ENCODE results near the gene KIR2DL3.
"Not testable (repeated sequence)": the region's sequence is repeated elsewhere in the genome, so short reads cannot be mapped to it uniquely, and the experiment has no call there.

KIR2DL3 gene

GRCh38 chr19:54738306-54738705, at the start of gene KIR2DL3:
KIR2DL3 (plus strand) TSS chr19:54738513; CDS start chr19:54738546, 33 bp downstream.
- DNase-seq (ENCODE audit: low spot score): not testable (repeated sequence)

GRCh38 chr19:54691582-54692297, 46.6 kb upstream of the KIR2DL3 start:
- no peak for DNase-seq (ENCODE audit: low spot score)

- no peak for DNase-seq (ENCODE audit: low spot score)
Measured at GRCh38 chr19:54692298-54692615, 46.1 kb upstream of the KIR2DL3 start.

- DNase-seq (ENCODE audit: low spot score): no peak
Measured at GRCh38 chr19:54694648-54695047, 43.7 kb upstream of the KIR2DL3 start.

GRCh38 chr19:54696117-54696548, 42.2 kb upstream of the KIR2DL3 start:
- no peak for DNase-seq (ENCODE audit: low spot score)

GRCh38 chr19:54696766-54697165, 41.5 kb upstream of the KIR2DL3 start:
- no peak for DNase-seq (ENCODE audit: low spot score)

- not testable (repeated sequence) for DNase-seq (ENCODE audit: low spot score)
Measured at GRCh38 chr19:54697716-54698115, 40.6 kb upstream of the KIR2DL3 start.

GRCh38 chr19:54704928-54705327, 33.4 kb upstream of the KIR2DL3 start:
- no peak for DNase-seq (ENCODE audit: low spot score)

- no peak for DNase-seq (ENCODE audit: low spot score)
Measured at GRCh38 chr19:54707962-54708361, 30.4 kb upstream of the KIR2DL3 start.

- DNase-seq (ENCODE audit: low spot score): no peak
Measured at GRCh38 chr19:54708781-54709180, 29.5 kb upstream of the KIR2DL3 start.

GRCh38 chr19:54709212-54709948, 28.9 kb upstream of the KIR2DL3 start:
- no peak for DNase-seq (ENCODE audit: low spot score)

- not testable (repeated sequence) for DNase-seq (ENCODE audit: low spot score)
Measured at GRCh38 chr19:54709956-54710355, 28.4 kb upstream of the KIR2DL3 start.

GRCh38 chr19:54724142-54724541, 14.2 kb upstream of the KIR2DL3 start, which contains the start of gene KIR3DL3:
KIR3DL3 (plus strand) TSS chr19:54724442; CDS start chr19:54724497, 55 bp downstream.
- DNase-seq (ENCODE audit: low spot score): no peak

- DNase-seq (ENCODE audit: low spot score): no peak
Measured at GRCh38 chr19:54724644-54725043, 13.7 kb upstream of the KIR2DL3 start.

- no peak for DNase-seq (ENCODE audit: low spot score)
Measured at GRCh38 chr19:54725321-54725720, 13.0 kb upstream of the KIR2DL3 start.

GRCh38 chr19:54727562-54727961, 10.8 kb upstream of the KIR2DL3 start:
- no peak for DNase-seq (ENCODE audit: low spot score)

GRCh38 chr19:54728167-54728566, 10.1 kb upstream of the KIR2DL3 start:
- DNase-seq (ENCODE audit: low spot score): no peak

GRCh38 chr19:54729416-54730188, 8.7 kb upstream of the KIR2DL3 start:
- no peak for DNase-seq (ENCODE audit: low spot score)

- DNase-seq (ENCODE audit: low spot score): no peak
Measured at GRCh38 chr19:54731191-54731590, 7.1 kb upstream of the KIR2DL3 start.

GRCh38 chr19:54738715-54739114, 402 bp downstream of the KIR2DL3 start:
- DNase-seq (ENCODE audit: low spot score): no peak

GRCh38 chr19:54739587-54740497, 1.5 kb downstream of the KIR2DL3 start:
- DNase-seq (ENCODE audit: low spot score): no peak

GRCh38 chr19:54741950-54742349, 3.6 kb downstream of the KIR2DL3 start:
- not testable (repeated sequence) for DNase-seq (ENCODE audit: low spot score)
